ENCODE data around the gene RAET1E.
A peak's percentile ranks its signal among the peaks of the same experiment; 100 is the strongest.
"Not testable (repeated sequence)": the region's sequence is repeated elsewhere in the genome, so short reads cannot be mapped to it uniquely, and the experiment has no call there.

RAET1E gene

DNA sequence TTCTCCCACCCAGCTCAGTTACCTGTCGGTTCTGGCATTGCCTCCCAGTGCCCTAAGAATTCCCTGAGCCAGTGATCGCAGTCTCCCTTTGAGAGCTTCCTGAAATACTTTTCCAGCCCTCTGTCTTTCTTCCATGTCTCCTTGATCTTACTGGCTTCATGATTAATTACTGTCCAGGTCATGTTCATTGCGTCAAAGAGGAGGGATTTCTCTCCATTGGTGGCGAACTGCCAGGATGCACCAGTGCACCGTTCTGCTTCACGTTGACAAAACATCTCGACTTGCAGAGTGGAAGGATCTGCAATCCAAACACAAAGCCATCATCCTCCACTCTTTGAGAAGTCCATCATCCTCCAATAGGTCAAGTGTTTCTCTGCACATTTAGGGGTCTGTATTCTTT lies 8.6 kb downstream of the RAET1E start:
- no peak for DNase-seq

DNA sequence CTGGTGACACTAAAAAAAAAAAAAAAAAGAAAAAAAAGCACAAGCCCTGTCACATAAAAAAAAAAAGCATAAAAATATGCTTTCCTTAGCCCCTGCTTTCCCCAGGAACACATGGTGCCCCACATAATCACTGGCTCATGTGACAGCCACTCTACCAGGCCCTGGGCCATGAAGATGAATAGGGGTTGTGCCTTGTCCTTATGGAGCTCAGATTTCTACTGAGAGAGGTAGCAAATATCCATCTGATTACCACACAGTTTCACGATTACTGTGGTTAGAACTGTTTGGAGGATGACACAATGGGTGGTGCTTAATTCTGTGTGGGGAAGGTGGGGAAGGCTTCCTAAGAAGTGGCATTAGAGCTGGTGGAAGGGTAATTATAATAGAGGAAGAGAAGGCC lies 9.3 kb downstream of the RAET1E start:
- no peak for DNase-seq

DNA sequence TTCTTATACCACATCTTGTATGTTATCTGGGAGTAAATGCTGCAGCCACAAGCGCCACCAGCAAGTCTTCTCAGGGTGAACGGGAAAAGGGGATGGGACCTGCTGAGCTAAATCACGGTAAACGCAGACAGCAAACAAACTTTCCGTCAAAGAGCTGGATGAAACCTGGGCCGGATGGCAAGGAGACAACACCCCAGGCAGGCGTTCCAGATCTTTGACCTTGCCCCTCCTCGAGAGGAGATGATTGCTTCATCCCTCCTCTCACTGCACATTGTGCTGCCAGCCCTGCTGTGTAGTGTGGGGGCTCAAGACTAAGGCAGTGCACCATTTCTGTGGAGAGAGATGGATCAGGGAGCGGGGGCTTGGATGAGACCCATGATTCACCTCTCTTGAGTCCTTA lies 9.8 kb downstream of the RAET1E start:
- DNase-seq = no peak

DNA sequence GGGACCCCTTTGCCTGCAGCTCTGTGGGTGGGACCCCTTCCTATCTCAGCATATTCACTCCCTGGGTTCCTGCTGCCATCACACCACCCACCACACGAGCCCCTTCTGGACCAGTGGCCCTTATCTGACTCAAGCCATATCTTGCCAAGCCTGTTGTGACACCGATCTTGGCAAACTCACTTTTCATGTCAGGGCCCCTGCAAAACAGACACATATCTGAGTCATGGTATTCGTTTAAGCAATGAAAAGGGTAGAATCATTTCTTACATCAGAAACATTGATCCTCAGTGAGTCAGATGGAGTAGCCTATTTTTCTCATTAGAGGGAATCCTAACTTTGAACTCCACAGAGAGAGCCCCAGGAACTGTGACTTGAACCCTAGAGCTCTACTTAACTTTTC lies 10.6 kb downstream of the RAET1E start:
- DNase-seq = no peak

DNA sequence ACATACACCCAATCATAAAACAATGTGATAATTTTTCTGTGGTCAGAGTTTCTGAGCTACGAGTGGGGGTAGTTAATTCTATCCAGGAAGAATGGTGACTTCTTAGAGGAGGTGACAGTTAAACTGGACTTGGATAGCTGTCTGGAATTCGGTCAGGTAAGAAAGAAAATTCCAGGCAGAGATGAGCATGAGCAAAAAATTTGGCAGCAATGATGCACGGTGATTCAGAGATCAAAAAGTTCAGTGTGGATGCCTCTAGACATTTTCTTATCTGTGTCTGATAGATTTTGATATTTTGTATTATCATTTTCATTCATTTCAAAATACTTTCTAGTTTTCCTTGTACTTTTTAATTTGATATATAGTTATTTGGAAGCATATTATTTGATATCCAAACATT lies 12.0 kb downstream of the RAET1E start:
- no peak for DNase-seq

DNA sequence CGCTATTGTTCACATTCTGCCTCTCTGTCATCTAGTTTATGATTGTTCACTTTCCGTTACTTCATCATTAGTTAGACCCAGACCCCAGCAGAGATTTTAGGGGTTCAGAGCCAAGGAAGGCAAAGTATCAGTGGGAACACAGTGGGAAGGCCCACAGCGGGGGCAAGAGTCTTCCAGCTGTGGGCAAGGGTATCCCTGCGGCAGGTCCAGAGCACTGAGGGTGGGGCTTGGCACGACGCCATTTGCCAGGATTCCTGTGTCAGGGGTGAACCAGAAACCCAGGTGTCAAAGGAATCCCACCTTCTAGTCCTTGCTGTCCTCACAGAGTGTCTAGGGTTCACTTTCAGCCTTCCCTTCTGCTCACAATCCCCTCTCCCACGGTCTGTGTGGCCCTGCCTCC lies 13.3 kb downstream of the RAET1E start:
- DNase-seq = no peak

DNA sequence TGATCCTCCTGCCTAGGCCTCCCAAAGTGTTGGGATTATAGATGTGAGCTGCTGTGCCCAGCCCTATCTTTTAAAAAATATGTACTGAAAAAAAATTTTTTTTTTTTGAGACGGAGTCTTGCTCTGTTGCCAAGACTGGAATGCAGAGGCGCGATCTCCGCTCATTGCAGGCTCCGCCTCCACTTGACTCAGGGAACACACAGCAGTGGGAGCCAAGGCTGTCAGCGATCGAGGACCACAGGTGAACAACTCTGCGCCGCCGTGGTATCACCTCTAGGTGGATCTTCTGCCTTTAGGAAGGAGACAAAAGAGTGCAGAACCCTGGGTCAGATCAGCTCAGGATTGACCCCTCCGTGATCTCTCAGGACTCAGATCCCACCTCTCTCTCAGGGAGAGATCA lies 13.7 kb downstream of the RAET1E start:
- no peak for DNase-seq

DNA sequence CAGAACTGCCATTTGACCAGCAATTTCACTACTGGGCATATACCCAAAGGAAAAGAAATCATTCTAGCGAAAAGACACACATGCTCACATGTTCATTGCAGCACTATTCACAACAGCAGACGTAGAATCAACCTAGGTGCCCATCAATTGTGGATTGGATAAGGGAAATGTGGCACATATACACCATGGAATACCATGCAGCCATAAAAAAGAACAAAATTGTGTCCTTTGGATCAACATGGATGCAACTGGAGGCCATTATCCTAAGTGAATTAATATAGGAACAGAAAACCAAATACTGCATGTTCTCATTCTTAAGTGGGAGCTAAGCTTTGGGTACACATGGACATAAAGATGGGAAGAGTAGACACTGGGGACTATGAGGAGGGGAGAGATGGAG lies 16.1 kb downstream of the RAET1E start:
- DNase-seq = no peak

DNA sequence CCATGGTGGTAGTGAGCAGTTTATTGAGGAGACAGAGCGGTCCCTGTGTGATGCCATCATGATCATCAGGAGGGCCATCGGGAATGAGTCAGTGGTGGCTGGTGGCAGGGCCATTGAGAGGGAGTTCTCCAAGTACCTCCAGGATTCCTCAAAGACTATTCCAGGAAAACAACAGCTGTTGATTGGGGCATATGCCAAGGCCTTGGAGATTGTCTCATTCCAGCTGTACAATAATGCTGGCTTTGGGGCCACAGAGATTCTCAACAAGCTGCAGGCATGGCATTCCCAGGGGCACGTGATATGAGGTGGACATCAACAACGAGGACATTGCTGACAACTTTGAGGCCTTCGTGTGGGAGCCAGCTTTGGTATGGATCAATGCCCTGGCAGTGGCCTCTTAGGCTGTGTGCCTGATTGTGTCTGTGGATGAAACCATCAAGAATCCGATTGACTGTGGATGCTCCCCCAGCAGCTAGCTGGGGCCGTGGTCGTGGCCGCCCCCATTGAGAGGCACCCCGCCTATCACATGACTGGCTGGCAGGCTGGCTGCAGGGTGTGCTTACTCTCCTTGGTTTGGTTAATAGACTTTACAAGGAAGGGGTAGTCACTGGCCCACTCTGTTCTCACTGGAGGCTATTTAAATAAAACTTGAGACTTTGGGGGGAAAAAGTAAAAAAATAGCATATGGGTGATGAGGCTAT lies 16.7 kb downstream of the RAET1E start:
- no peak for DNase-seq

DNA sequence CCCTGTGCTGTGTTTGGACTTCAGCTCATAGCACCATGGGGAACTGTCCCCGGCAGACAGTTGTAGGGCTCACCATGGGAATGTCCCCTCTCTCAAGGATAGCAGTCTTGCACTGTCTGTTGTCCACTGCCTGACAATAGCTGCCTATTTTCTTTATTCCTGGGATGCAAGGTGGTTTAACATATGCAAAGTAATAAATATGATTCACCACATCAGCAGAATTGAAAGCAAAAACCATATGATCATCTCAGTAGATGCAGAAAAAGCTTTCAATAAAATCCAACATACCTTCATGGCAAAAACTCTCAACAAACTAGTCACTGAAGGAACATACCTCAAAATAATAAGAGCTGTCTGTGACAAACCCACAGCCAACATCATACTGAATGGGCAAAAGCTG lies 20.3 kb downstream of the RAET1E start:
- no peak for DNase-seq

DNA sequence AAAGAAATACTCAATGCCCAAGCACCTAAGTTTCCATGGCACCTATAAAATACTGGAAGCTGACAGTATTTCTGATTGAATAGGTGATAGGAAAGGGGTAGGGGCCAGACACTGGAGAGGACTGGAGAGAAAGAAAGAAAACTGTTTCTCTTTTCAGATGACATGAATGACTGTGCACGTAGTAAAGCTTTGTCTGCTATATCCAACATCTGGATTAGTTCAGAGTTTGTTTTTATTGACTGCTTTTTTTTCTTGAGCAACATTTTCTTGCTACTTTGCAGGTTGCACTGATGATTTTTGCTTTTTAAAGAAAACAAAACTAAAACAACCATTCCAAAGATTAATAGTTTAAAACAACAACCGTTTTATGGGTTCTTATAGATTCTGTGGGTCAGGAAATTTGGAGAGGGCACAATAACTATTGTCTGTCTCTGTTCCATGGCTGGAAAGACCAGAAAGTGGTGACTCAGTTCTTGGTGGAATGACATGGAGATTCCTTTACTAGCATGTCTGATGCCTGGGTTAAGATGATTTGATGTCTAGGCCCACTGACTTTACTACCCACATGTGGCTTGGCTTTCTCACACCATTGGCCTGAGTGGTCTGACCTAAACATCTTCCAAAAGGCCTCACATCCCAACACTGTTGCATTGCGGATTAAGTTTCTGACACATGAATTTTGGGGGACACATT lies 21.5 kb downstream of the RAET1E start:
- no peak for DNase-seq

DNA sequence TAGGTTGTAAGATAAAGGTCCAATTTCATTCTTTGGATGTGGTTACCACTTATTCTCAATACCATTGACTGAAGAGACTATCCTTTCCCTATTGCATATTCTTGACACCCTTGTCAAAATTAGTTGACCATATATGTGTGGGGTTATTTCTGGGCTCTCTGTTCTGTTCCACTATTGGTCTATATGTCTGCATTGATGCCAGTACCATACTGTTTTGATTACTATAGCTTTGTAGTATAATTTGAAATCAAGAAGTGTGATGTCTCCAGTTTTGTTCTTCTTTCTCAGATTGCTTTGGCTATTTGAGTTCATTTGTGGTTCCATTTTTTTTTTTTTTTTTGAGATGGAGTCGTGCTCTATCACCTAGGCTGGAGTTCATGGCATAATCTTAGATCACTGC lies 25.7 kb downstream of the RAET1E start:
- DNase-seq = no peak

DNA sequence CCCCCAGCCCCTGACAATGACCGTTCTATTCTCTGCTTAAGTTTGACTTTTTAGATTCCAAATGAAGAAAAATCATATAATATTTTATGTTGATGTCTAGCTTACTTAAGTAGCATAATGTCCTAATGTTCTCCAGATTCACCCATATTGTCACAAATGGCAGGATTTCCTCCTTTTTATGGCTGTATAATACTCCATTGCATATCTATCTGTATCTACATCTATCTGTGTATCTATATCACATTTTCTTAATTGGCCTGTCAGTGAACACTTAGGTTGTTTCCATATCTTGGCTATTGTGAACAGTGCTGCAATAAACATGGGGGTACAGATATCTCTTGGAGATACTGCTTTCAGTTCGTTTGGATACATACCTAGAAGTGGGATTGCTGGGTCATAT lies 26.7 kb downstream of the RAET1E start:
- no peak for DNase-seq

DNA sequence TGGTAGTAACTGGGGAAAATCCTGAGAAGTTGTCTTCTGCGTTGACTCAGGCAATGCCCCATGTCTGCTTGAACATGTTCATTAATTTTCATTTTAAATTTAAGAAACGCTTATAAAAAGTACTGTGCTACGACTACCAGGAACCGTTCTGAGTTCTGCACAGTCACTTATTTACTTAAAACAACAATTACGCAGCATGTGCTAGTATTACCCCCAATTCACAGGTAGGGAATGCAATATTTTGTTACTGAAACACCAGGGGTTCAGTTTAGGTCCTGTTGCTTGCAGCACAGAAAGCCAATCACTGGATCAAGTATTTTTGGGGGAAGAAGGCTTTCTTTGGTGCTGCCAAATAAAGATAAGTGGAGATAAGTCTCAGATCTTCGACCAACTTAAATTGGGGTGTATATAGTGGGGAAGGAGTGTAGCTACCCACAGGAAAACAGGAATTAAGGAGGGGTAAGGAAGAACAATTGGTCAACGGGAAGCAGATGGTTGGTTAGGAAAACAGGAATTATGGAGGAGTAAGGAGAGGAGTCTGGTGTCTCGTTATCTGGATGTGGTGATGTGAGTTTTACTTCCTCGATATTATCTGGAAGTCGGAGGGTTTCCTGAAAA lies 28.5 kb downstream of the RAET1E start:
- no peak for DNase-seq

DNA sequence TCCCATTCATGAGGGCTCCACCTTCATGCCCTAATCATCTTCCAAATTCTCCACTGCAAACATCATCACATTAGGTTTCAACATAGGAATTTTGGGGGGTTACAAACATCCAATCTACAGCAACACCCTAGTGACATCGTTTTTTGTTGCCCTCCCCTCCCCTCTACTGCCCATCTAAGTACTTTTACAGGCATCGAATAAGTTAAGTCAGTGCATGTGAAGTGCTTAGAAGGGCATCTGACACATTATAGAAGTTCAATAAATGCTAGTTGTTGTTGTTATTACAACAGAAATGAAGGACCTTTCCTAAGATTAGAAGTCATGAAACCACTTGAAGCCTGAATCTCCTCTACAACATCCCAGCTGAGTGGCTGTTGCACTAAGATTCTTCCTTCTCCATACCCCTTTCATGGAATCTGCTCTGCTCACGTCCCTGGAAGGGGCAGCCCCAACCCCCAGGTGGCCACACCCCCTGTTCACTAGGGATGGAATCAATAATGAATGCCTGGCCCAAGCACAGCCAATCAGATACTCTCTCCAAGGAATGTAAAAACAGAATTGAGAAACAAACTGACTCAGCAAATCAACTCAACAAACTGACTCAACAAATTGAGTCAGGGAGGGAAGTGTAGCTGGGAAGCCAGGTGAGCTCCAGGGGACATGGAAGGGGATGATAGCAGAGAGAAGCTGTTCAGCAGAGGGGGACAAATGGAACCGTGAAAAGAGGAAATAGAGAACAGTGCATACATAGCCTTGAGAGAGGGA lies 29.9 kb downstream of the RAET1E start:
- DNase-seq = no peak

DNA sequence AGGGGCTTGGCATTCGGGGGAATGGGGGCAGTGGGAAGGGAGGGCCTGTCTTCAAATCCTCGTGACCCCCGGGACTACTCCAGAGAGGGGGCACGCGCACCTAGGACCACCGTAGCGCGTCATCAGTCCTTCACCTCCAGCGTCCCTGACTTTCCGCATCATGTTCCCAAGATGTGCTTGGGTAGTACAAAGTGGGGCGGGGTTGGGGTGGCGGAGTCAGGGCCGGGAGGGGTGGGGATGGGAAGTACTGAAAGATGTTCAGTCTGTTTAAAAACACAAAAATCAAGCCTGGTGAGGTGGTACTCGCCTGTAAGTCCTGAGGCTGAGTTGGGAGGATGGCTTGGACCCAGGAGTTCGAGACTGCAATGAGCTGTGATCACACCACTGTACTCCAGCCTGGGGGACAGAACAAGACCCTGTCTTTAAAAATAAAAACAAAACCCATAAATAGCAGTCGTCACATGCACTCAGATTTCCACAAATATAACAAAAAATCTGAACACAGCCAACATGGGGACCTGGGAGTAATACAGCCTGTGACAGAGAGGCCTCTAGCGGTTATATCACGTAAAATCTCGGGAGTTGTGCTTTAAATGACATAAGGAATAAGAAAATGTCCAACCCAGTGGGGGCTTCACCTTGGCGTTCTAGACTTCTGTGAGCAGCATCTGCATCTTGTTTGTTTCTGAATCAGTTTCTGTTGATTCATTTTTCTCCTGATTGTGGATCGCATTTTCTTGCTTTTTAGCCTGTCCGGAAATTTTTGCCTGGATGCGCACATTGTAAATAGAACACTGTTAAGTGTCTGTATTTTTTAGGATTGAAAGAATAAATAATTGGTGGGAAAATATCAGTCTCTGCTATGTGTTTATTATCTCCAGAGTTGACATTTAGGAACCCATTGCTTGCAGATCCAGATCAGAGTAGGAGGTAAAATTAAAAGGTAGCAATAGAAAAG lies 33.1 kb downstream of the RAET1E start:
- no peak for DNase-seq

DNA sequence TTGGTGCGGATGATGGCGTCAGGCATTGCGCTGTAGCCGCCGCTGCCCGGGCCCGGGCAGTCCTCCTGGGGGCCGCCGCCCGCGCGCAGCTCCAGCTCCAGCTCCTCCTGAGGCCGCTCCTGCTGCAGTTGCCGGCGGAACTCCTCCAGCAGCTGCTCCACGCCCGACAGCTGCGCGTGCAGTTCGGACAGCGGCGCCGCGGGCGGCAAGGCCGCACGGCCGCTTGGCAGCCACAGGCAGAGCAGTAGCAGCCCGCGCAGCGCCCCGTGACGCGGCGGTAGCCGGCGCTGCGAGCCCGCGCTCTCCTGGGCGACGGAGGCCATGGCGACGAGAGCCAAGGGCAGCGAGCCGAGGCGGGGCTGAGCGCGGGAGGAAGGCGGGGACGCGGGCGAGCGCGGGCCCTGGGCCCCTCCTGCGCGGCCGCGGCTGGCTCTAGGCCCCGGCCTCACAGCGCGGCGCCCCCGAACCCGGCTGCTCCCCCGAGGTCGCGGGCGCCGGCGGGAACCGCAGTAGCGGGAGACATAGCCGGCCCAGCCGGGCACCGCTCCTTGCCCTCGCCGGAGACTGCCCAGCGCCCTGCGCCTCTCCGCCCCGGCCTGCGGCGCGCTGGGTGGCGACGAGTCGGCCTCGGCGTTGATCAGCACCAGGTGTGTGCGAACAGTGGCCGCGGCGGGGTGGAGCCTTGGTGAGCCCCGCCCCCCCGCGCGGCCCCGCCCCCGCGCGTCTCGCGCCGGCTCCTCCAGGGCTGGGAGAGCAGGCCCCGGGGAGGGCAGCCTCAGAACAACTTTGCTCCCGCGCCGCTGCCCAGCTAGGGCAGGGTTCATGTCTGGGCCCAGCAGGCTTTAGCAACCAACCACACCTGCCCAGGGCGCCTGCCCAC lies 34.0 kb downstream of the RAET1E start, which contains the start of gene LRP11:
LRP11 (minus strand) TSS at position 662 of the 880 bp plus-strand sequence; CDS start at position 323, 339 bp downstream.
- DNase-seq = peak; percentile 73

DNA sequence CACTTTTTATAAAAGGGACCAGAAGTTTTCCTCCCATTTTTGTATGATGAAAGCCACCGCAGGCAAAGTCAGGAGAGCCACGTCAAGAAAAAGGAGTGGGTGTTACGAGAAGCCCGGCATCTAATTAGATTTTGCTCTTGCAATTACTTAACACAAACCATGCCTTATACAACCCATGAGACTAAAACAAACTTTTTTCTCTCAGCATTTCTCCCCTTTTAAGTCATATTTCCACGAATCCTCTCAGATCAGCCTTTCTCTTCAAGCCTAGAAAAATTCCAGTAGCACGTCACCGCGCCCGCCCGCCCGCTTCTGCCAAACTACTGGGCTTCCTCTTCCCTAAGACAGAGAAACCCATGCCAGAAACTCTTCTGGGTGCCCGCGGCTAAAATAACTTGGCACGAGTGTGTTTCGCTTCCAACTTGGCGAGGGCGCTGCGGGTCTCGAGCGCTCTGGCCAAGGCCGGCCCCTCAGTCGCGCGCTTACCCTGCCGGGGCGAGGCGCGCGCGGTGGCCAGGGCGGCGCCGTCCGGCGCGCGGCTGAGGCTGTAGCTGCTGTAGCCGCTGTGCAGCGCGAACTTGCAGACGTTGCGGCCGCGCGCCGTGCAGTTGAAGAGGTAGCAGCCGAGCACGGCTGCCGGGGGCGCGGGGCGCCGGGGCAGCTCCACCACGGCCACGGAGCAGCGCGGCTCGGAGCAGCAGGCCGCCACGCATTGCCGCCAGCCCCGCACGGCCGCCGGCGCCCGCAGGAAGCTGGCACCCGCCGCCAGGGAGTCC lies 34.8 kb downstream of the RAET1E start:
- no peak for DNase-seq

DNA sequence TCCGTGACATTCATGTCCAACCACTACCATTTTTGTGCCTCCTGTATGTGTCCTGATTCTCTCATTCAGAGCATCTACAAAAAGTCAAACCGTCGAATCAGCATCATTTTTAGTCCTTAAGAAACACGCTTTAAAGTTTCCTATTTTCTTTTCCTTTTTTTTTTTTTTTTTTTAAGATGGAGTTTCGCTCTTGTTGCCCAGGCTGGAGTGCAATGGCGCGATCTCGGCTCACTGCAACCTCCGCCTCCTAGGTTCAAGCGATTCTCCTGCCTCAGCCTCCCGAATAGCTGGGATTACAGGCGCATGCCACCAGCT lies 35.5 kb downstream of the RAET1E start:
- DNase-seq = not testable (repeated sequence)

DNA sequence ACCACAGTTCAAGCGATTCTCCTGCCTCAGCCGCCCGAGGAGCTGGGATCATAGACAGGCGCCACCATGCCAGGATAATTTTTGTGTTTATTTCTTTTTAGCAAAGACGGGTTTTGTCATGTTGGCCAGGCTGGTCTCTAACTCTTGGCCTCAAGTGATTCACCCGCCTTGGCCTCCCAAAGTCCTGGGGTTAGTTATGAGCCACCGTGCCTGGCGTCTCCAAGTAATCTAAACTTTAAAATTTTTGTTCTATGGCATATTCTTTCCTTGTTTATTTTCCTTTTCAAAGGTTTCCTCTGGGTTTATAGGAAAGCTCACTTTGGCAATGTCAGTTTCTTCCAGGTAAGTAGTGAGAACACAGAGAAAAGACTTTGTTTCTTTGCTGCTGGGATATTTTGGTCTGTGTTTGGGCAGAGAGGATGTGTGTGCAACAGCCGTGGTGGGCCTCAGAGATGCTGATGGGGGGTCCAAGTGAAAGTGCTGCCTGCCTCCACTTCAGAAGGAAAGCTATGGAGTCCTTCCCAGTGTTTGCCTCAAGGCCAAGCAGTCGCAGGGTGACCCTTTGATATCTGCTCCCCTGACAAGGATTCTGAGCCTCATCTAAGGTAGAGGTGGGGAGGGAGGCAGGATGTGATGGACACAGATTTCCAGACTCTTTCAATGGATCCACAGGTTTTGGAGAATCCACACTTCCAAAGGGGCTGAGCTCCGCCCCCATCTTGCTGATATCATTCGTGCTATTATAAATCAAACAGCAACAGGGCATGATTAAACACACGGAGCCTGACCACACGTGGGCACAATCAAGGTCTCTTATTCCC lies 36.1 kb downstream of the RAET1E start:
- DNase-seq = no peak

Data from effector CD4-positive, alpha-beta T cell (primary cell).